Measurements from ENCODE around the gene UBR2. TPM values are rescaled to one million over a fixed set of nuclear protein-coding genes. Genes with fewer than 3 reads are reported as not detected.
"Not testable (repeated sequence)": the region's sequence is repeated elsewhere in the genome, so short reads cannot be mapped to it uniquely, and the experiment has no call there.

UBR2 gene
- total RNA-seq, 1 donor: 30.7 TPM

DNA sequence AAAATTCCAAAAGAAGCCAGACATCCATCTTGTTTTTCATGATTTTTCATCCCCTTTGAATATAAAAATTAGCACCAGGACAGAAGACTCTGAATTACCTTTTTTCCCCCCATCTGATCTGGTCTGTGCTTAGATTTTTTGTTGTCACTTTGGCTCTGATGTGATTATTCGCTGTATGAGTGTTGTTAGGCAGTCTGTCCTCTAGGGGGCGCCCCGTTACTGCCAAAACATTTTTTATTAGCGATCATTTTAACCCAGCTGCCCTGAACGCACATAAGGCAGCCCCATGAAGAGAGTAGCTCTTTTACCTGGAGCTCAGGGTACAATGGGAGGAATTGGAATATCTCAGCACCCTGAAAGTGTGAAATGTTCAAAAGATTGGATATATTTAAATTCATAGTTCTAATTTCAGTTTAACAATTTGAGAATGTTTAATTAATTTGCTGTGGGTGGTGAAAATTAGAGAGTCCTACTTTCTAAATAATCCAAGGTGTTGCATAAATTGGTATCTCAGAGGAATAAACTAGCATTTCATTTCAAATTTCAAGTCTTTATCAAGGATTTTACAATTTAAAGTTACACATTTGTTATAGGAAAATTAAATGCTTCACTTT is 97.8 kb downstream of the UBR2 start:
- H3K4me3 ChIP-seq (ENCODE audit: low read depth, low read length): no peak overlapping the region
- DNase-seq (ENCODE audit: low read depth): peak; percentile 76
- peak; percentile 82 for TF ChIP-seq CTCF (IDR thresholded peaks at IDR 0.05; ENCODE audit: insufficient read depth, low read depth, low read length)

DNA sequence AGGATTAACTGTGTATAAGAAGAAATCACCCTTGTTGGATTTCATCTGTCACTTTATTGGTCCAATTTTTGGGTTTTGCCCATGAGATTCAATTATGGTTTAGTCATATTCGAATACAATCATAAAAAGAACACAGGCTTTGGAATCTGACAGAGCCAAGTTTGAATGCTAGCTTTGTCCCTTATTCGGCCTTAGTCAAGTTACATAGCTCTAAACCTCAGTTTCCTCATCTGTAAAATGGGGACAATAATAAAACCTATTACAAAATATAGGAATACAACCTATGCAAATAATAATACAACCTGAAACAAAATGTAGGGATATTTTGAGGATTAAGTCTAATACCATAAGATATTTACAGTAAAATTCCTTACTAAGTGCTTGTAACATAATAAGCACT is 100.9 kb downstream of the UBR2 start:
- no peak overlapping the region for H3K4me3 ChIP-seq (ENCODE audit: low read depth, low read length)
- no peak for TF ChIP-seq CTCF (IDR thresholded peaks at IDR 0.05; ENCODE audit: insufficient read depth, low read depth, low read length)
- DNase-seq (ENCODE audit: low read depth): no peak

GRCh38 chr6:42674368-42674767 is 110.5 kb downstream of the UBR2 start:
- not testable (repeated sequence) for H3K4me3 ChIP-seq (ENCODE audit: low read depth, low read length)
- peak; percentile 8 for DNase-seq (ENCODE audit: low read depth)

DNA sequence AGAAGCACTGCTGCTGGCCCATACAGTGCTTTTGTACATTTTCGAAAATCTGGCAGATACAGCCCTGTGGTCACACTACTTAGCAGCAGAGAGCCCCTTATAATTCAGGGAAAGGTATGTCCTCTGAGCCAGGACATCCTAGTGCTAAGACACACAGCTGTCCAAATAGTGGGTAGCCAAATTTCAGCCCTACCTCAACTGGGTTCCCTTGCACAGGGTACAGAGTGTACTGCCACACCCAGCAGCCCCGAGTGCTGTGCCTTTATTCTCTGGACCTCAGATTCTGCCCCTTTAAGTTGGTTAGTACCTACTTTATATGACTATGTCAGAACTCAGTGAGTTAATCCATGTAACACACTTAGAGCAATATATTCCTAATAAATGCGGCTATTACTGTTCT is 111.0 kb downstream of the UBR2 start:
- TF ChIP-seq CTCF (IDR thresholded peaks at IDR 0.05; ENCODE audit: insufficient read depth, low read depth, low read length): no peak
- H3K4me3 ChIP-seq (ENCODE audit: low read depth, low read length): no peak overlapping the region
- no peak for DNase-seq (ENCODE audit: low read depth)

- no peak overlapping the region for H3K4me3 ChIP-seq (ENCODE audit: low read depth, low read length)
- no peak for DNase-seq (ENCODE audit: low read depth)
- TF ChIP-seq CTCF (IDR thresholded peaks at IDR 0.05; ENCODE audit: insufficient read depth, low read depth, low read length): no peak
Observed at GRCh38 chr6:42679358-42679757, 115.5 kb downstream of the UBR2 start.

DNA sequence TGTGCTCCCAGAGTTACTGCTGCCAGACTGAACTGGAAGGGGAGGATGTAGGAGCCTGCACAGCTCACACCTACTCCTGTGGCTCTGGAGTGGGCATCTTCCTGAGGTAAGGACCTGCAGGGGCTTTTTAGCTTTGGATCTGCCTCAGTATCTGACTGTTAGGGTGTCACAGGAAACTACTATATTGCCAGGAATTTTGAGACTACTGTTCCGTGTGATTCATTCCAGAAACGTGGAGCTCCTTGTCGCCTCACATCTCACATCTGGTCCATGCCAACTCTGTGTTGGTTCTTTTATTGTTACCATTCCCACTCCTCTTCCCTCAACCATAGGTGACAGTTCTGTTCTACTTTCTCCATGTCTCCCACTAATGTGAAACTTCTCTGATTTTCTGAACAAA is 124.5 kb downstream of the UBR2 start:
- TF ChIP-seq CTCF (IDR thresholded peaks at IDR 0.05; ENCODE audit: insufficient read depth, low read depth, low read length): no peak
- H3K4me3 ChIP-seq (ENCODE audit: low read depth, low read length): no peak overlapping the region
- DNase-seq (ENCODE audit: low read depth): no peak

DNA sequence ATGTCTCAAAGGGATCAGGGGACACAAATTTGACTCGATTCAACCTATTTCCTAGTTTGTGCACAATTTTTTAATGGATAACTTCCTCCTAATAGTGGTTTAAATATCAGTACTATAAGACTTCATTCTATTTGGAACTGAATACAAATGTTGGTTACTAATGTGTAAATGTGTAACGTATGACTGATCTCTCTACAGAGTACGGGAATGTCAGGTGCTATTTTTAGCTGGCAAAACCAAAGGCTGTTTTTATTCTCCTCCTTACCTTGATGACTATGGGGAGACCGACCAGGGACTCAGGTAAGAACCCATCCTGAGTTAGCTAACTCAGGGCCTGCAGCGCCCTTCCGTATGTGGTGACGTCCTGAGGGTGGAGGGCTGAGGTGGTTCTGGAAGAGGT is 125.5 kb downstream of the UBR2 start:
- no peak overlapping the region for H3K4me3 ChIP-seq (ENCODE audit: low read depth, low read length)
- no peak for DNase-seq (ENCODE audit: low read depth)
- TF ChIP-seq CTCF (IDR thresholded peaks at IDR 0.05; ENCODE audit: insufficient read depth, low read depth, low read length): no peak
